HG03565 (cell line): ENCODE data around the gene GP5.

Experiments used
- ATAC-seq: cut with Tn5 transposase; IDR thresholded peaks from one replicate; pipeline ENCODE4 v1.9.1; 2021; ENCODE audit warnings: mild to moderate bottlenecking, moderate library complexity; ENCODE audit not compliant: unreplicated experiment

The GP5 gene

DNA sequence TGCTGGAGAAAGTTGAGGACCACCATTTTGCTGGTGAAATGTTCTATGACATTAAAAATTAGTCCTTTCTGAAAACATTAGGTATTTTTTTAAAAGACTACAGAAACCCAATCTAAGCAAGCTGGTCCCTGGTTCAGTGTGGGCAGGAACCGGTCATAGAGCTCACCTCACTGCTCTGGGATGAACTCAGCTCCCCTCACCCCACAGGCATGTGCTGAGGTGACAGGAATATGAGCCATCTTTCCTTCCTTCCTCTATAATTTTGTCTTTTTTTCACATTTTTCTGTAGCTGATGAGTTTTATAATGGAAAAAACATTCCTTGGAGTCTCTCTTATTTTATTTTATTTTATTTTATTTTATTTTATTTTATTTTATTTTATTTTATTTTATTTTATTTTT lies 21.4 kb downstream of the GP5 start:
- no peak for ATAC-seq

DNA sequence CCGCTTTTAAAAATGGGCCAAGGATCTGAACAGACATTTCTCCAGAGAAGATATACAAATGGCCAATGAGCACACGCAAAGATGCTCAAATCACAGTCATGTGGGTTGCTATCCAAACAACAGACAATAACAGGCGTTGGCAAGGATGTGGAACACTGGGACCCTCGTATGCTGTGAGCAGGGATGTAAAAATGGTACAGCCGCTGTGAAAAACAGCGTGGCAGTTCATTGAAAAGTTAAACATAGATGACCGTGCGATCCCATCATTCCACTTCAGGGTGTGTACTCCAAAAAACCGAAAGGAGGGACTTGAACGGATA lies 22.9 kb downstream of the GP5 start:
- ATAC-seq: no peak

DNA sequence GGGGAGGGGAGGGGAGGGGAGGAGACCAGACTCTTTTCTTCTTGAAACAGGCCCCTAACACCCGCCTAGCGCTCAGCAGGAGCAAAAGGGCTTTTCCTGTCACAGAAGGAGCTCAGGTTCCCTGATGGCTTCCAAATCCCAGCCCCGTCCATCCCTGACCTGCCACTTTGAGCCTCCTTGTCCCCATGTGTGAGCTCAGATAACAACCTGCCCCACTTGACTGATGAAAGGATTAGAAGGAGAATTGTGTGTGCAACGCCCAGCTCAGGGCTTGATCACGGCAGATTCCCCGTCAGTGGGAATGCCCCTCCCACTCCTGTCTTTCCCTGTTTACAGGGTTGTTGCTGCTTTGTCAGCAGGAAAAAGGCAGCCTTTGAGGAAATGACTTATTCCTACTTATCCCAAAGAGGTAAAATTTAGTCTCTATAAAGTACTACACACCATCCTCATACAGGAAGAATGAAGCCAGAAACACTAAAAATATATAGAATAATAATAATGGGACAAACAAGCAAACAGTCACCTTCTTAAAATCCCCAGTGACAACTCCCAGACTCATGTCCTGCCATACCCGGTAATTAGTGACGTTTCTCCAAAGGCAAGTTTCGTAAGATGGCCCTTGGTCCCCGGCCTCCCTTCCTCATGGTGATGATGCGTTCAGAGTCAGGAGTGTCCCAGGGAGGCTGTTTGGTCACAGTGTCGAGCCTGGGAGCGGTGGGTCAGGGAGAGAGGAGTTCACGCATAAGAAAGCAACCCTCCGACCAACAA lies 23.4 kb downstream of the GP5 start:
- no peak for ATAC-seq

DNA sequence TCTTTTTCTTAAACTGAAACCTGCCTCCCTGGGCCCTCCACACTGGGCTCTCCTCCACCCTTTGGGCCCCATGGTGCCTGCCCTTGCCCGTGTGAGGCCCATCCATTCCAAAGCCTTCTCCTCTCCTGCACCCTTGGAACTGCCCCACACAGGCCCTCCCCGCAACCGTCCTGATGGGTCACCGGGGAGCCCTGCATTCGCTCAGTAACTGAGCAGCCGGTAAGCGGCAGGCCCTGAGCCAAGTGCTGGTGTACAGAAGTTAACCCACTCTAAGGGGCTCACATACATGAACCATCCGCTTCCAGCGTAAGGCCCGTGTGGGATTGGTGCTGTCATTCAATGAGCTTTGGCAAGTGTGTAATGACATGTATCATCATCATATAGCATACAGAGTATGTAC lies 24.1 kb downstream of the GP5 start:
- no peak for ATAC-seq

DNA sequence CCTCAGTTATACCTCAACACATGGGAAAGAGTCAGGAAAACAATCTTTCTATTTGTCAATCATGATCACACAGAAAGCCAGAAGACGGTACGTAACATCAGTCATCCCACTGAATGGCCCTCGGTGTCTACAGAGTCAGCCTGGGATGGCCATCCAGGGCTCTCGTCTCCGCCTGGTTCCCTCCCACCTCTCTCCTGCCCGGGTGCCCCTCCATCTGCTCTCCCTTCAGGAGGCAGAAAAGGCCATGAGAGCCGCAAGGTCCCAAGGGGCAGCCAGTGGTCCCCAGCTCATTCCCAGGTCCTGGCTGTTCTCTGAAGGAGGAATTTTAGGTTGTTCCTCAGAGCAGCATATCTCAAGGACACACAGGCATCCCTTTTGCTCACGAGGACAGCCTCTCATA lies 25.2 kb downstream of the GP5 start:
- no peak for ATAC-seq

DNA sequence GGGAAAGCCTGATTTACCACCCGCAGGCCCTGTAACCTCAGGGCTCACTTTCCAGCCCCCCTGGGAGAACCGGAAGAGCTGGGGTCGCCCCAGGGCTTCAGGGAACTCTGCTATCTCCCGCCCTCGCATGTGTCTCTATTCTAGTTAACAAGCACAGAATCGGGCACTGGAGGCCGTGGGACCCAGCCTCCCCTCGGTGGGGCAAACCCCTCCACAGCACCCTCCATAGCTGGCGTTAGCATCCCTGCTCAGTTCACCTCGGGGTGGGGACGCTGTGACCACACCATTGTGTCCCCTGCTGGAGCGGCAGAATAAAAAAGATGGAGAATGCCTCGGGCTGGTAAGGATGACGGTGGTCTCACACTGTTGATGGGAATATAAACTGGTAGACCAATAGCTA lies 26.0 kb downstream of the GP5 start:
- no peak for ATAC-seq

DNA sequence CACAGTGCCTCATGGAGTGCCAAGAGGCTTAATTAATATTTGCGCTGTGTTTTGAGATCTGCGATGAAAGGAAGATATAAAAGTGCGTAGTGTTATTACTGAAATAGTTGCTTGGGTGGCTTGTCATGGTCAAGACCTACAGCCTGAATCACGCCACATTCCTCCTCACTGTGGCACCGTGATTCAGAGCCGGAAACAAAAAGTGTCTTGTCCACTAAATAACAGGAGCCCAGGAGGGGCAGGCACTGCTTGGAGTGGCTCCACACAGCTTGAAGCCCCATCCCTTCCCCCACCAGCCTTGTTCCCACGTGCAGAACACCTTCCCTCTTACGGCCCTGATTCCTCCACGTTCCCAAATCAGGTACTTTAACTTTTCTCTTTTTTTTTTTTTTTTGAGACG lies 28.3 kb downstream of the GP5 start:
- no peak for ATAC-seq

DNA sequence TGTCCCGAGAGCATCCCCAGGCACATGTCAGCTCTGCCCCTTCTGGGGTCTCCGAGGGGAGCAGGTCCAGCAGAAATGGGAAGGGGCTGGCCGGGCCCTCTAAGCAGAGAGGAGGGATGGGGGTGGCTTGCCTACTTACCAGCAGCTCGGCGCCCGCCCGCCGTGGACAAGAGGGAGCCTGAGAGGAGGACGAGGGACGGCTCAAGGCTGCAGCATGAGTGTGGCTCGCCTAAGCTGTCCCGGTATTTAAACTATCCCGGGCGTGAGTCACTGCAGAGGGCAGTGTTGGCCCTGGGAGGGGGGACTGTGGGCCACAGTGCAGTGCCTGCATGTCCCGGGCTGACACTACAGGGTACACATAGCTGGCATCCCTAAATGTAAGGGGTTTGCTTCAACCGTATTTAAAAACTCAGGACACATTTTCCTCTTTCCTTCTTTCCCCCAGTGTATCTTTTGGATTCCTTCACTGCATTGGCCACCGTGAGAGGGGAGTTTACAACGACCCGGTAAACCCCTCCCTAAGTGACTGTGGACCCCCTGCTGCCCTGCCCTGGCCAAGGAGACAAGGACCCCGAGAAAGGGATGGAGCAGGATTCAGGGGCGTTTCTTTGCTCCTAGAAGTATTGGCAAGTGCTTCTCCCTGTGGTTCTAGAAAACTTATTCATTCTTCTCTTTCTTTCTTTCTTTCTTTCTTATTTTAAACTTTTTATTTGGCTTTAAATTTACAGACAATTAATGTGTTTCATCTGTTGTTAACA lies 29.4 kb downstream of the GP5 start, which contains the start of gene LRRC15:
TSS of gene LRRC15 (minus strand) at position 222 of the 758 bp plus-strand sequence. CDS start 8,700 bp downstream, outside the sequence.
- no peak for ATAC-seq

DNA sequence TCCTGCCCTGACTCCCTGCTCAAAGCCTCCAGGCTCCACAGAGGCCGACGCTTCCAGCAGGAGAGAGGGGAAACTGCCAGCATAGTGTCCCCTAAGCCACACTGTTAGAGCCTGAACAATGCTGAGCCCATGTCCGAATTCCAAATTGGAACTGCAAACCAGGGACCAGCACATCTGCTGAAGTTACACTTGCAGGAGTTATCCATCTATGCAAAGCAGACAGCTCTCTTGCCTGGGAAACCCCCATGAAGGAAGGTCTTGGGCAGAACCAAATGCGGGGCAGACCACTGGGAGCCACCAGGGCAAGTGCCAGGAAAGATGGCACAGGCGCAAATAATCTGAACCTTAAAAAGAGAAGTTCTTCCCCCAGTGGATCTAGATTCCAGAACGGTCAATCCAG lies 30.1 kb downstream of the GP5 start:
- ATAC-seq: no peak

DNA sequence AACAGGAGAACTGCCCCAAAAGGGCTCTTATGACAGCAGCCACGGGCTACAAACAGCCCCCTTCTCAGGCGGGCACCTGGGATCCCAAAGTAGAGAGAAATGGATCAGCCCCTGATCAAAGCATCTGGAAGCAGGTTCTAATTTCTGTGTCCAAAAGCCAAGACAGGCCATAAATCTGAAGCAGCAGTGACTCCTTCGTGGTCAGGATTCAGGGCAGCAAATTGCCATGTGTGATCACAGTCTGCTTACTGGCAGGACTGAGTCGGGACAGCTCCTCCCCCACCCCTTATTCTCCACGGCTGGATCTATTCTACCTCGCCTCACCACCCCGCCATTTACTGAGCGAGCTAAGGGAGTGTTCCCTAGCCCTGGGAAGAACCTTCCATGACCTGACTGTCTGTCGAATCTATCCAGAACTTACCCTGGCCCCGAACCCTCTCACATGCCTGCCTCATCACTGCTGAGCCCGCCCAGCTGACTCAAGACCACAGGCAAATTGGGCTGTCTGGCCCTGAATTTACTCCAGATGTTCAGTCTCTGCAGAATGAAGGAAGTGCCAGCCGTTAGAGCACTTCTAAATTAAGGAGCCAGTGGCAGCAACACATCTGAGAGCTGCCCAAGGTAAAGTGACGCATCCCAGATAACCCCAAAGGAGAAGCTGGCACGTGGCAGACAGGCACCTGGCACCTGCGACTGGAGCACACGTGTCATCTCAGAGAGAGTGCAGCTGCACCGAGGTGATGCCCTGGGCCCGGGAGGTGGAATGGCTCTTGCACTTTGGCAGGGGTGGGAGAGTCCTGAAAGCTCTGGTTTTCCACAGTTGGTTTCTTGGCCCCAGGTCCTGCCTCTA lies 30.8 kb downstream of the GP5 start:
- ATAC-seq: no peak

DNA sequence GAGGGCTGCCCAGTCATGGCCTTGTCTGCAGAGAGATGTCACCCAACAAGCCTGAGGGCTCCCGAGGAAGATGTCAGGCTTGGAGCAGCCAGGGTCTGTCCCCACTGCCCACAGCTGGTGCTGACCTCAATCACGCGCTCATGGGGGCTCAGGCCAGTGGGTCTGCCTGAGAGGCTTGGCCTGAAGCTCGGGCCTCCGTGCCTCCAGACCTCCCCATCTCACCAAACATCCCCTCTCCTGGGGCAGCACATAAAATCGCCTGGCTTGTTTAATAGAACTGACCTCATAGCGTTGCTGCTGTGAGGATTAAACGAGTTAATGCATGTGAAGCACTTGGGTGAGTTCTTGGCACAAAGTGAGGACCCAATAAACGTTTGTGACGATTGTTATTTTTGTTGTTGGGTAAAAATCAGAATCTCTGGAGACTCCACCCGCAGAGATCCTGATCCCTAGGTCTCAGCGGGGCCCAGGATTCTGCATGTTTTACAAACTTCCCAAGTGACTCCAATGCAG lies 33.0 kb downstream of the GP5 start:
- ATAC-seq: no peak

DNA sequence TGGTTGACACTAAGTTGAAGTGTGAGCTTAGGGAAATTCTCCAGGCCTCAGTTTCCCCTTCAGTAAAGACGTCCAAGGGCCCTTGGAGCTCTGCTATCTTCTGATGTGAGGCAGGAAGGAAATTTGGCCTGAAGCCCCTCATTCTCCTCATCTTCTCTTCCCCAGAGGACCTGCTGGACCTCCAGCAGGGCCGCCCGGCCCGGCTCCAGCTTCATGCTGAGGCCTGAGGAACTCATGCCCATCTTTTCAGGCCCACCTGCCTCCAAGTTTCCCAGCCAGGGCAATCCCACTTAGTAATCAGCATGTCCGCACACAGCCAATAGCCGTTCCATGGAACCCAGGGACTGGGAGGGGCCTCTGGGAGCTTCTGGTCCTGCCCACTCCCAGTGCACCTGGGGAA lies 33.5 kb downstream of the GP5 start:
- no peak for ATAC-seq

DNA sequence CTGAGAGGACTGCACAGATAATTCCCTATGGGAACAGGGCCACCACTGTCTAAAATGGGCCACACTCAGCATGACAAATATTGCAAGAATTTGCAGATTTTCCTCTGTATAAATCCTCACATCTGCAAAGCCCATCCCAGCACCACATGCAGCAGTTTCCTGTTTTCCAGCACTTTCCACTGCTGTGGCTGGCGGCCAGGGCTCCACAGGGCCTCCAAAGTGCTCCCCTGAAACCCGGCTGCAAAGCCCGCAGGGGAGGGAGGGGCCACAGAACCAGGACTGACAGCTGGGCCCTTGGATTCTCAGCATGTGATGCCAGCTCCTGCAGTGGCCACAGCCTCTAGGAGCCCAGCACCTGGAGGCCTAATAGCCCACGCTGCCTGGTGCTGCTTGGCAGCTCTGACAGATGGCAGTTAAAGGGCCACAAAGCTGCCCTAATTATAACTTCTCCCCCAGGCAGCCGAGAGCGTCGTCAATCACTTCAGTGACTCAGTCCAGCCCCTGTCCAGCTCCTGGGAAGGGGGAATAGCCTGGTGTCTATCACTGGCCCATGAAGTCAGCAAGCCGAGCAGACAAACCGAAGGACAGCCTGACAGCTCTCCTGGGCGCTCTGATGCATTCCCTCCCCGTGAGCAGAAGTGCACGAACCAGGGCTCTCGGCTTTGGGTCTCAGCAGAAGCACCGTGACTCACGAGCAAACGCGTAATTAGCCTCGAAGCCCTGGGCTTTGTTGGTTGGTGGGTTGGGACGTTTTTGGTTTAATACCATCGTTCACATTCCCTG lies 34.2 kb downstream of the GP5 start:
- ATAC-seq: no peak

DNA sequence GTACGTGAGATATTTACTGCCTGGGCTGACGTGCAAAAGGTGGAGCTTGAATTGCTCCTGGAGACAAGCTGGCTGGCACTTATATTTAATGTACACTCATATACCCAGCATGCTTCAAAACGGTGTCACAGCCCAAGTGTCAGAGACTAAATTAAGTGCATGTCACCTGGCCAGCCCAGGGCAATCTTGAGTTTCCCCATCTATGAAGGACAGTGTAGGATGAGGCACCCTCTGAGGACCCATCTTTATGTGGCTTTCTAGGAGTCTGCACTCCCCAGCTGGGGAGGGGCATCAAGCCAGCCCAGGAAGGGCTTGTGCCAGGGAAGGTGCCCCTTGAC lies 34.8 kb downstream of the GP5 start:
- ATAC-seq: no peak

DNA sequence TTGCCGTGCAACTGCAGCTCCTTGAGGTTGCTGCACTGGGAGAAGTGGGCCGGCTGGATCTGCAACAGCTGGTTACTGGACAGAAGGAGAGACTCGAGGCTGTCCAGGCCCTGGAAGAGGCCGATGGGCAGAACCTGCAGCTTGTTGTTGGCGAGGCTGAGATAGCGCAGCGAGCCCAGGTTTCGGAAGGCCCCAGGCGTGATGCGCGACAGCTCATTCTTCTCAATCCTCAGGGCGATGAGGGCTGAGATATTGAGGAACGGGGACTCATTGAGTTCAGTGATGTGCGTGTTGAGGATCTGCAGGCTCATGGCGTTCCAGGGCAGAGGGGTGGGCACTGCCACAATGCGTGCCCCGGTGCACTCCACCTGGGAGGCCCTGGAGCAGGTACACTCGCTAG lies 38.5 kb downstream of the GP5 start:
- ATAC-seq: no peak

DNA sequence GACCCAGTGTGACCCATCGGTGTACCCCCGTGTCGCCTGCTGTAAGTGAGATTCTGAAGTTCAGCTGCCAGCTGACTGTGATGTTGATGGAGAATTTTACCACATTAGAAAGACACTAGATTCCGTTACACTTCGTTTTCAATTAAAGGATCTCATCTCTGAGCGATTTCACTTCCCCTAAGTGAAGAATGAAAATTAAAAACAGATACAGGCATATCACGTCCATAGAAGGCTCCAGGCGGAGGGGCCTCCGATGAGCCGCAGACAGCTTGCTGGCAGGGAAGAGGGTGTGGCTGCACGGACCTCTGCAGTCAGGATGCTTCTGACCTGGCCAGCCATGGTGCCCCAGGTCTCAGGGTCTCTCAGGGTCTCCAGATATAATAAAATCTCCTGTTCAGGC lies 41.4 kb downstream of the GP5 start:
- ATAC-seq: no peak

DNA sequence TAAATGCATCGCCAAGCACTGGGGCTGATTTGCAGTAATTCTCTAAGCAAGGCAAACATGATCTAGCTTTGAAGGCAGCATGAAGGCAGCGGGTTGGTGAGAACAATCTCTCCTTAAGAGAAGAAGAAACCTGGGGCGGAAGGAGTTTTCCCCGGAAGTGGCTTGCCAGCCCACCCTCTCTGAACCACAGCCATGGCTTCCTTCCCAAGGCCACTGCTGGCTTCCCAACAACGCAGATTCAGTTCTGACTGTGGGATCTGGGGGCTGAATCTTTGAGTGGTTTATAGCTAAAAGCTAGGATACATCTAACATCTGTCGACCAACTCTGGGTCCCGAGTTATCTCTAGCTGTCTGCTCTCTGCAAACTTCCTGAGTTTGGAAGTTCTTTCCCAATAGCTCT lies 43.7 kb downstream of the GP5 start:
- ATAC-seq: no peak

DNA sequence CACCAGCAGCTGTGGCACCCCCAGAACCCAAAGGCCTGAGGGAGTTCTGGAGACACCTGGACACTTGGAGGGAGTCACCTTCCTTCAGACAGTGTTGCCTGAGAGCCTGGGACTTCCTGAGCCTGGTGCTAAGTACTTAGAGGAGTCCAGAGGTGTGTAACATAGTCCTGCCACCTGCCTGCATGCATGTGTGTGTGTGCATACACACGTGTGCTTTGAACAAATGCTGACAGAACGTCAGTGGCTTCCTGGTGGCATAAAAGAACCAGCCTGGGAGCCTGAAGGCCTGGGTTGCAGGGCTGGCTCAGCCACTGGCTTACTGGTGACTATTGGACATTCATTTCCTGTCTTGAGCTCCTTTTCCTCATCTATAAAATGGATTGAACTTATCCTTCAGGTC lies 44.8 kb downstream of the GP5 start:
- ATAC-seq: no peak

DNA sequence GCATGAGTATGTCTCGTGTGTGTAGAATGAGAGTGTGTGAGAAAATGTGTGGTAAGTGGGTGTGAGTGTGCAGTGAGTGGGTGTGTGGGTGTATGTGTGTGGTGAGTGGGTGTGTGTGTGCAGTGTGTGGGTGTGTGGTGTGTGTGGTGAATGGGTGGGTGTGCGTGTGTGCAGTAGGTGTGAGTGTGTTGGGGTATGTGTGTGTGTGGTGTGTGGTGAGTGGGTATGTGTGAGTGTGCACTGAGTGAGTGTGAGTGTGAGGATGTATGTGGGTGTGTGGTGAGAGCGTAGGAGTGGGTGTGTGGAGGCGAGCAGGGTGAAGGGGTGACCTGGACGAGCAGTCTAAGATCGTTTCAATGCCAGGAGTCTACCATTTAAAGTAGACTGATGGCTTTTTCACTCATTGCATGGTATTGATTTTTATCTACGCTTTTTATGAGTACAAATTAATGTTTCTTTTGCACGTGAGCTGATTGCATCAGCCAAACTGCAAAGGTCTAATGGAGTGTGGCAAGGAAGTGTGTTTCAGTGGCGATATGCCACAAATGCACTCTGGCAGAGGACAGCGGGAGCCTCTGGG lies 46.3 kb downstream of the GP5 start:
- ATAC-seq: no peak

DNA sequence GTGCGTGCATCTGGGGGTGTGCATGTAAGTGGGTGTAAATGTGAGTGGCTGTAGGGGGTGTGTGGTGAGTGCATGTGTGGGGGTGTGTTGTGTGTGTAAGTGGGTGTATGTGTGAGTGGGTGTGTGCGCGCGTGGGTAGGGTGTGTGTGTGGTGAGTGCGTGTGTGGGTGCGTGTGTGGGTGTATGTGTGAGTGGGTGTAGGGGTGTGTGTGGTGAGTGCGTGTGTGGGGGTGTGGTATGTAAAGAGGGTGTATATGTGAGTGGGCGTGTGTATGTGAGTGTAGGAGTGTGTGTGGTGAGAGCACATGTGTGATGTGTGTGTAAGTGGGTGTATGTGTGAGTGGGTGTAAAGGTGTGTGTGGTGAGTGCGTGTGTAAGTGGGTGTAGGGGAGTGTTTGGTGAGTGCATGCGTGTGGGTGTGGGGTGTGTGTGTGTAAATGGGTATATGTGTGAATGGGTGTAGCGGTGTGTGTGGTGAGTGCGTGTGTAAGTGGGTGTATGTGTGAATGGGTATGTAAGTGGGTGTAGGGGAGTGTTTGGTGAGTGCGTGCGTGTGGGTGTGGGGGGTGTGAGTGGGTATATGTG lies 47.0 kb downstream of the GP5 start:
- no peak for ATAC-seq
